DOHH2 (cell line): ENCODE results near the gene OTUD1.

Experiments used
- H3F3A ChIP-seq: fragments of 200-600 bp; sonication (generic), shearing (Covaris generic); 2 replicates; pipeline ENCODE4 v1.6.0; 2016; ENCODE audit warnings: antibody characterized with exemption, mild to moderate bottlenecking; ENCODE audit not compliant: control insufficient read depth, insufficient read depth
- H3K27ac ChIP-seq: fragments of 200-600 bp; sonication (generic); 2 replicates; pipeline ENCODE4 v1.5.1; 2014; ENCODE audit warnings: low read depth, mild to moderate bottlenecking, low read length, moderate library complexity
- H3K27me3 ChIP-seq: fragments of 200-600 bp; sonication (generic); 2 replicates; pipeline ENCODE4 v1.6.1; 2014; ENCODE audit warnings: mild to moderate bottlenecking, low read length, mixed read lengths; ENCODE audit not compliant: control insufficient read depth
- H3K36me3 ChIP-seq: fragments of 200-600 bp; sonication (generic); 2 replicates; pipeline ENCODE4 v1.6.1; 2014; ENCODE audit warnings: mild to moderate bottlenecking, low read length, moderate library complexity, mixed read lengths; ENCODE audit not compliant: control insufficient read depth
- H3K4me1 ChIP-seq: fragments of 200-600 bp; sonication (generic); 2 replicates; pipeline ENCODE4 v1.6.1; 2014; ENCODE audit warnings: mild to moderate bottlenecking, low read length, mixed read lengths; ENCODE audit not compliant: control insufficient read depth
- H3K4me2 ChIP-seq: fragments of 200-600 bp; sonication (generic); 2 replicates; pipeline ENCODE4 v1.6.0; 2014; ENCODE audit warnings: mild to moderate bottlenecking, low read length, moderate library complexity
- H3K4me3 ChIP-seq: fragments of 200-600 bp; sonication (generic); 2 replicates; pipeline ENCODE4 v1.5.1; 2014; ENCODE audit warnings: mild to moderate bottlenecking, low read length, mixed read lengths
- H3K79me2 ChIP-seq: fragments of 200-600 bp; sonication (generic); 2 replicates; pipeline ENCODE4 v1.6.1; 2014; ENCODE audit warnings: mild to moderate bottlenecking, low read length, mixed read lengths; ENCODE audit not compliant: control insufficient read depth
- H3K9me2 ChIP-seq: fragments of 200-600 bp; sonication (generic); replicated peaks from 2 replicates; pipeline ENCODE4 v1.6.1; 2014; ENCODE audit warnings: mild to moderate bottlenecking, low read length, mixed read lengths; ENCODE audit not compliant: control insufficient read depth
- H3K9me3 ChIP-seq: fragments of 200-600 bp; sonication (generic); 2 replicates; pipeline ENCODE4 v1.6.1; 2014; ENCODE audit warnings: antibody characterized with exemption, low read length, mixed read lengths; ENCODE audit not compliant: control insufficient read depth, insufficient read depth
- H4K20me1 ChIP-seq: fragments of 200-600 bp; sonication (generic); 2 replicates; pipeline ENCODE4 v1.6.0; 2014; ENCODE audit warnings: low read depth, mild to moderate bottlenecking, antibody characterized with exemption, low read length, moderate library complexity; ENCODE audit not compliant: control insufficient read depth, insufficient read depth
- EZH2phosphoT487 ChIP-seq: fragments of 200-600 bp; sonication (generic); IDR thresholded peaks from 2 replicates; pipeline ENCODE4 v1.6.1; 2017; ENCODE audit warnings: borderline replicate concordance, mild to moderate bottlenecking, antibody characterized with exemption, low read length, moderate library complexity, mixed read lengths
- TF ChIP-seq, protein P1 (sequence below): fragments of 200-600 bp; sonication (generic); IDR thresholded peaks from one replicate; pipeline ENCODE4 v1.5.1; 2014; ENCODE audit warnings: antibody characterized with exemption, mild to moderate bottlenecking, low read depth, low read length; ENCODE audit not compliant: poor library complexity, severe bottlenecking

Gene OTUD1

DNA sequence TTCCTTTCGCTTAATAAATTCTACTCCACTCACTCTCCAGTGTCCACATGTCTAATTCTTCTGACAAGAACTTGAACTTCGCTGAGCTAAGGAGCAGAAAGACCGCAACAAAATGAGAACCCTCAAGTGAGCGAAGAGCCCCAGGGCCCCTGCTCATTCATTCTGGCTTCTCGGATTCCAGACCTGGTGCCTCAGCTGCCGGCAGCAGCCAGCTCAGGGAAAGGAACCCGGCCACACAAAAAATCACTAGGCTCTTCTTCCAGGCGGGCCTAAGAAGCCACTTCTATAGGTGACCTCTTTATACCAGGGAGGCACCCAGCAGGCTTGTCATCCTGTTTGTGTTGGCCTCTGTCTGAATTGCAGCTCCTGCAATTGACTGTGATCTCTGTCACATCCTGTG, 33.3 kb downstream of the OTUD1 start:
- H3K9me3 ChIP-seq = no peaks in the 10 kb centered on the region
- H3K4me1 ChIP-seq = no peaks in the 10 kb centered on the region
- TF ChIP-seq, protein P1, sequence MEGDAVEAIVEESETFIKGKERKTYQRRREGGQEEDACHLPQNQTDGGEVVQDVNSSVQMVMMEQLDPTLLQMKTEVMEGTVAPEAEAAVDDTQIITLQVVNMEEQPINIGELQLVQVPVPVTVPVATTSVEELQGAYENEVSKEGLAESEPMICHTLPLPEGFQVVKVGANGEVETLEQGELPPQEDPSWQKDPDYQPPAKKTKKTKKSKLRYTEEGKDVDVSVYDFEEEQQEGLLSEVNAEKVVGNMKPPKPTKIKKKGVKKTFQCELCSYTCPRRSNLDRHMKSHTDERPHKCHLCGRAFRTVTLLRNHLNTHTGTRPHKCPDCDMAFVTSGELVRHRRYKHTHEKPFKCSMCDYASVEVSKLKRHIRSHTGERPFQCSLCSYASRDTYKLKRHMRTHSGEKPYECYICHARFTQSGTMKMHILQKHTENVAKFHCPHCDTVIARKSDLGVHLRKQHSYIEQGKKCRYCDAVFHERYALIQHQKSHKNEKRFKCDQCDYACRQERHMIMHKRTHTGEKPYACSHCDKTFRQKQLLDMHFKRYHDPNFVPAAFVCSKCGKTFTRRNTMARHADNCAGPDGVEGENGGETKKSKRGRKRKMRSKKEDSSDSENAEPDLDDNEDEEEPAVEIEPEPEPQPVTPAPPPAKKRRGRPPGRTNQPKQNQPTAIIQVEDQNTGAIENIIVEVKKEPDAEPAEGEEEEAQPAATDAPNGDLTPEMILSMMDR = no peak
- no peak for TF ChIP-seq EZH2phosphoT487

DNA sequence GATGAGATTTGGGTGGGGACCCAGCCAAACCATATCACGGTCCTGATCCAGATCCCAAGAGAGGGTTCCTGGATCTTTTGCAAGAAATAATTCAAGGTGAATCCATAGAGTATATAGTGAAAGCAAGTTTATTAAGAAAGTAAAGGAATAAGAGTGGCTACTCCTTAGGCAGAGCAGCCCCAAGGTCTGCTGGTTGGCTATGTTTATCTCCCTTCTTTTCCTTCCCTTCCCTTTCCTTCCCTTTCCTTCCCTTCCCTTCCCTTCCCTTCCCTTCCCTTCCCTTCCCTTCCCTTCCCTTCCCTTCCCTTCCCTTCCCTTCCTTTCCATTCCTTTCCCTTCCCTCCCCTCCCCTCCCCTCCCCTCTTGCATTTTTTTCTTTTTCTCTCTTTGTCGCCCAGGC, 35.2 kb downstream of the OTUD1 start:
- H3K4me2 ChIP-seq = no peak overlapping the region

More for the DNA sequence above, 33.3 kb downstream of the OTUD1 start:
- Histone ChIP-seq H3K4me3 (no peak overlapping the region), H3K27ac (no peak overlapping the region), H3K4me2 (no peak overlapping the region), H3K9me2 (no peaks in the 10 kb centered on the region), H3K27me3 (no peaks in the 10 kb centered on the region), H3K36me3 (no peaks in the 10 kb centered on the region), H3F3A (no peaks in the 10 kb centered on the region), H4K20me1 (no peaks in the 10 kb centered on the region), H3K79me2 (no peaks in the 10 kb centered on the region)

DNA sequence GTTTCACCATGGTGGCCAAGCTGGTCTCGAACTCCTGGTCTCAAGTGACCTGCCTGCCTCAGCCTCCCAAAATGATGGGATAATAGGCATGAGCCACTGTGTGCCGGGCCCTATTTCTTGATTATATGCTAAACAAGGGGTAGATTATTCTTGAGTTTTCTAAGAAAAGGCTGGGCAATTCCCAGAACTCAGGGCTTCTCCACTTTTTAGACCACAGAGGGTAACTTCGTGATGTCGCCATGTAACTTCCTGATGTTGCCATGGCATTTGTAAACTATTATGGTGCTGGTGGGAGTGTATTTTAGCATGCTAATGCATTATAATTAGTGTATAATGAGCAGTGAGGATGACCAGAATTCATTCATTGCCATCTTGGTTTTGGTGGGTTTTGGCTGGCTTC, 35.8 kb downstream of the OTUD1 start:
- TF ChIP-seq, protein P1 = no peak
- TF ChIP-seq EZH2phosphoT487 = no peak
- no peaks in the 10 kb centered on the region for H3K9me3 ChIP-seq

More for the DNA sequence above, 35.2 kb downstream of the OTUD1 start:
- Histone ChIP-seq H3K79me2 (no peaks in the 10 kb centered on the region), H3K27ac (no peak overlapping the region), H3K9me3 (no peaks in the 10 kb centered on the region), H4K20me1 (no peaks in the 10 kb centered on the region), H3K4me3 (no peak overlapping the region), H3K27me3 (no peaks in the 10 kb centered on the region), H3K36me3 (no peaks in the 10 kb centered on the region), H3F3A (no peaks in the 10 kb centered on the region), H3K9me2 (no peaks in the 10 kb centered on the region), H3K4me1 (no peaks in the 10 kb centered on the region)
- TF ChIP-seq EZH2phosphoT487 = no peak
- TF ChIP-seq, protein P1 = no peak

More for the DNA sequence above, 35.8 kb downstream of the OTUD1 start:
- H4K20me1 ChIP-seq = no peaks in the 10 kb centered on the region
- H3K27me3 ChIP-seq = no peaks in the 10 kb centered on the region
- H3K27ac ChIP-seq = no peak overlapping the region
- no peaks in the 10 kb centered on the region for H3K79me2 ChIP-seq
- H3K4me1 ChIP-seq = no peaks in the 10 kb centered on the region
- no peaks in the 10 kb centered on the region for H3K36me3 ChIP-seq
- H3K4me3 ChIP-seq = no peak overlapping the region
- no peaks in the 10 kb centered on the region for H3K9me2 ChIP-seq
- H3F3A ChIP-seq = no peaks in the 10 kb centered on the region
- no peak overlapping the region for H3K4me2 ChIP-seq
